NCI-H69 (cell line): ENCODE data around the gene KLHL40.

Experiments
- DNase-seq: peaks from one replicate; lab custom pipeline; 2025; lab: John Stamatoyannopoulos, UW

The KLHL40 gene

GRCh38 chr3:42723219-42723618 is 37.9 kb downstream of the KLHL40 start:
- no peak for DNase-seq

- DNase-seq: no peak
These were observed 40.1 kb downstream of the KLHL40 start for GRCh38 chr3:42725454-42725853.

- DNase-seq: no peak
These were observed 42.7 kb downstream of the KLHL40 start for GRCh38 chr3:42728056-42728455.

GRCh38 chr3:42728668-42729364 is 43.5 kb downstream of the KLHL40 start:
- DNase-seq: no peak

DNA sequence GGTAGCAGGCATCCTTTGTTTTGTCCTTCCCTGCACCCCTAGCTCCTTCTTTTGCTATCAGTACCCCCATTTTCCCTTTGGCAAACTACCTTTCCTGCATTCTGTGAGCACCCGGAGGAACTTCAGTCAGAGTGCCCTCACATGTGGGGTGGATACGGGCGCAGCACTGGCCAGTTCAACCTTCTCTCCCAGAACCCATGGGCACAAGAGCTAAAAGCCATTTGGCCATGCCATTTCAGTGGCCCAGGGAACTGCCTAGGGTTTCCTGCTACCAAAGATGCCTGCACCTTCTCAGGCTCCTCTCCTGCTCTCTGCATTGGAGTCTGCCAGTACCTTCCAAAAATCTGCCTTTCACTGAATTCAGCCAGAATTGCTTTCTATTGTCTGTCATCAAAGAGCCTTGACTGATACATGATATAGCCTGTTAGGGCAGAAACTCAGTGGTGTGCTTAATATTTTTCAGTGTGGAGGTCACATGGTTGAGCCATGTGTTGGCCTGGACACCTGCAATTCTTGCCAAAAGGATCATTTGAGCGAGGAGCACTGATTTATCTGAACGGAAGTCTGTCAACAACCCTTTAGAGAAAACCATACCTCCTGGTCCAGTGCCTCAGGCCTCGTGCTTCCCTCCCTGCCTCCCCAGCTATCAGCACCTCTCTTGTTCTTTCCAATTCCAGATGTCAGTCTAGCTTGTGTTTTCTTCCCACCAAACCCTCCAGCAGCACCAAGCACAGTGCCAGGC is 44.2 kb downstream of the KLHL40 start:
- DNase-seq: peak; percentile 46

DNA sequence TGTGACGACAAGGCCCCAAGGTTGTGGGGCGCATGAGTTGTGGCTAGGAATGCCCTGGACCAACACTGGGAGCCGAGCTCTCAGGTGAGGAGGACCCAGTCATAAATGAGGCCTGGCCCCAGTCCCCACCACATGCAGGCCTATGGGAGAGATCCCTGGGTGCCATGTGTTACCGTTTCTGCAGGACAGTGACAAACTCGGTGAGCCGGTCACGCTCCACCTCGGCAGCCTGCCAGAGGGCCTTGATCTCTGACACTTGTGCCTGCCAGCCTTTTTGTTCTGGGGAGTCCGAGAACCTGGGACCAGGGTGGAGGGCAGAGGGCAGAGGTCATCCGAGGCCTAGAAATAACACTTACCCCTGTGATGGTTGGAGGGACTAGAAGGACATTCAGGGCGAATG is 45.0 kb downstream of the KLHL40 start:
- no peak for DNase-seq

- DNase-seq: no peak
These were observed 45.5 kb downstream of the KLHL40 start for GRCh38 chr3:42730706-42731420.

DNA sequence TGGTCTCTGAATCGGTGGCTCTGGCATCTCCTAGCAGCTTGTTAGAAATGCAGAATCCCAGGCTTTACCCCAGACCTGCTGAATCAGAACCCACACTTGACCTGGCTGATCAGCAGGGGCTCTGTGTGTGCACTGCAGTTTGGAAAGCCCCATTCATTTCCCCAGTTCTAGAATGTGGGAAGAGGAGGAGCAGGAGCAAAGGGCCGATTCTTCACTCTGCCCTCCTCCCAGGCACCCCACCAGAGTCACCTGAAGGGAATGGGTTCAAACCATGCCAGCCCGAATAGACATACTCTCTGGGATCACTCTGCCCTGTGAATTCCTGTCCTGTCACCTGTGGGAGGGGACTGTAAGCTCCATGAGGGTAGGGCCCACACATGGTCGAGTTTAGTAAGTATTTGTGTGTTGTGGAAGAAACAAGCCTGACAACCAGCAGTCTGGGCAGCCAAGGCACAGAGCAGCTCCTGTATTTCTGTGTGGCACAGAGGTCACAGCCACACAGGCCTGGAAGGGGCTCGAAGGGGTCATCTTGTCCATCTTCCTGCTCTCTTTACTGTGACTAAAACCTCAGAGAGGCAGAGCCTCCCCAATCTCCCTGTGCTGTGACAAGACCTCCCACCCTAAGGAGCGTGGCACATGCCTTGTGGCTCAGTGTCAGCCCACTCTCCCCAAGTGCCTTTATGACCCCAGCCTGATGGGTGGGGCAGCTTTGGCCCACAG is 46.3 kb downstream of the KLHL40 start:
- no peak for DNase-seq

GRCh38 chr3:42732196-42732828 is 47.0 kb downstream of the KLHL40 start:
- DNase-seq: no peak

DNA sequence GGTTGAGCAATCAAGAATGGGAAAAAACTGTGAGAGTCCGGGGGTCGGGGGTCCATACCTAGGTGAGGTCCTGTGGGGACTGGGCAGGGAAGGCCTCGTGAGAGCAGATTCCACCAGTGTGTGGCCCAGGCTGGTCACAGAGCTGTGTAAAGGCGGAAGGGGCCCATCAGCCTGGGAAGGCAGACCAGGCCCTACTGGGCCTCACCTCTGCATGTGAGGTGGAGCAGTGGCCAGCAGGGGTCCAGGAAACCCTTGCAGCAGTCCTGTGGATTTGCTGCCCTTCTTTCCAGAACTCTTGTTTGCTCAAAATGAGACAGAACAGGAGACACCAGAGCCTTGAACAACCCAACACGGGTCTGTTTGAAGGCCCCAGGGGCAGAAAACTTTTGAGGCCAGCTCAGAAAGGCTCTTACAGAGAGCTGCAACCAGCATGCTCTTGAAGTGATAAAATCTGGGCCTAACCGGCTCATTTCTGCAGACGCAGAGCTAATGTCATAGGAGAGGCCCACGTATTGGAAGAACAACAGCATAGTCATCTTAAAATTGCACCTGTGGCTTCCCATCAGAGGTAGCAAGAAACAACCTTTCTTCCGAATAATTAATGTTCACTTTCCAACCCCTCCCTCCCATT is 47.6 kb downstream of the KLHL40 start:
- no peak for DNase-seq

GRCh38 chr3:42733501-42734262 is 48.3 kb downstream of the KLHL40 start:
- peak; percentile 9 for DNase-seq

DNA sequence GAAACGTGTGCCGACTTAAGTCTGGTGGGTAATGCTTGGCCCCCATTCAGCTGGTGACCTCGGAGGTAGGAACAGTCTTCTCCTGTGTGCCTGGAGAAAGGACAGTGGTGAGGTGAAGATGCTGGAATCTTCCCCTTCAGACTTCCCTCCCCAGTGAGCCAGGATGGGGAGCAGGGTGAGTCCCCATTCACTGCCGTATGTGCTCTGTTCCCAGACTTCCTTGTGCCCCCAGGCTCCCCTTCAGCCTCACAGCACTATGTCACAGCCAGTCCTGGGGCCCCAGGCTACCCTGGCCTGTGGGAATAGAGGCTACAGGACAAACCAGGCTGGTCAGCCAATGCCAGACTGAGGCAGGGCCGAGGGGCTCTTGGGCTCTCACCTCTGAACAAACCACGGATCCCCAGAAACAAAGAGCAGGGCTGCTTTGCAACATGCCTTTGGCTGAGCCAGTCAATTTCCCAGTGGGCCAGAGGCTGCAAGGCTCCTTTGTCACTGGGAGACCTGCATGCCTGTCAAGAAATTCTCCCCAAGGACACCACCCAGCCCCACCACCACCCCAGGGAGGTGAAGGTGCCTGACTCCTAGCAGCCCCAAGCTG is 49.0 kb downstream of the KLHL40 start:
- DNase-seq: no peak

GRCh38 chr3:42735019-42735418 is 49.7 kb downstream of the KLHL40 start:
- no peak for DNase-seq

DNA sequence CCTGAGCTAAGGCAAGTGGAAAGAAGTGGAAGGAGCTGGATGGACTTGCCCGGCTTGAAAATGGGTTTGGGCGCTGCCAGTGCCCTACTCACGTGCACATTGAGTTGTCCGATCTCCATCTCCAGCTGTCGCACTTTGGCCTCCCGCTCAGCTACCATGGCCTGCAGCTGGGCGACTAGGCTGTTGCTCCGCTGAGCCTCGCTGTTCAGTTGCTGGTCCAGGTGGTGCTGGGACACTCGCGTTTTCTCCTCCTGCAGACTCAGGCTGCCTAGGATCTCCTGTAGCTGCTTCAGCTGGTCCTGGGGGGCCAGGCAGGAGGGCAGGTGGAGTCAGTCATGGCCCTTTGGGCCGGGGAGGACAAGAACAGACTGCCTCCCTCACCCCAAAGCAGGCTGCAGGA is 50.3 kb downstream of the KLHL40 start:
- DNase-seq: no peak

DNA sequence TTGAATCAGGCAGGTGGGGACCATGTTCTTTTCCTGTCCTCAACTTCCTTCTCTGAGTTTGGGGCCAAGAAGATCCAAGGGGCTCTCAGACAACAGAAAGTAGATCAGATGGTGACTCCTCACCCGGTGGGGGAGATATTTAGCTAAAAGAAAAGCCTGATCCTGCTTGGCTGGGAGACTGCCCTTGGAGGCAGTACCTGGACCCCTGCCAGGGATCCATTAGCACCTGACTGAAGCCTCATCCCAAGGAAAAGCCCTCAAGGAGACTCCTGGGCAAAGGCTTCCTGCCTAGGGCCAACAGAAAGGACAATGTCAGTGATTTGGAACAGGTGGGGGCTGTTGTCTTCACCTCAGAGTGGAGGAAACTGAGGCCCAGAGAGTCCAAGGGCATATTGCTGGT is 50.7 kb downstream of the KLHL40 start:
- peak; percentile 77 for DNase-seq

DNA sequence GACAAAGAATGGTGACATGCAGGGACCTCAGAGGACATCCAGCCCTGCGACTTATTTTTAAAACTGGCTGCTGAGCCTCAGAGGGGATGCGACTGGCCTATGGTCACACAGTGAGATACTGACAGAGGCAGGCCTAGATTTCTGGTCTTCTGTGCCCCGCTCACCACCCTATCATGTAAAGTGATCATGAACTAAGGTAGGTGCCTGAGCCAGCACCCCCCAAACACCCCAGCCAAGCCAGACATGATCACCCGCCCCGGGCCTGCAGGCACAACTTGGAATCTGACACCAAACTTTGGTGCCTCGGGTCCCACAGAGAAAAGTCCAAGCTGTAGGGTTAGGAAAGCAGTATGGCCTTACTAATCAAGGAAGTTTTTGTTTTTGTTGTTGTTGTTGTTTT is 51.2 kb downstream of the KLHL40 start:
- no peak for DNase-seq

GRCh38 chr3:42739401-42740158 is 54.2 kb downstream of the KLHL40 start:
- no peak for DNase-seq

- no peak for DNase-seq
These were observed 56.5 kb downstream of the KLHL40 start for GRCh38 chr3:42741796-42742195.
